H9 (cell line): ENCODE measurements around the gene SERTAD2. TPM values are rescaled to one million over a fixed set of nuclear protein-coding genes. Genes with fewer than 3 reads are reported as not detected.

Experiments
- DNase-seq: peaks from one replicate; pipeline ENCODE4 v3.0.0-alpha.2; 2017
- H2AFZ ChIP-seq: one replicate; pipeline ENCODE4 v1.6.1; 2013; ENCODE audit warnings: mild to moderate bottlenecking, low read length, control low read depth, moderate library complexity
- H2AK5ac ChIP-seq: 2 replicates; pipeline ENCODE4 v1.6.1; 2013; ENCODE audit warnings: low read length, control low read depth, mixed read lengths; ENCODE audit not compliant: insufficient read length
- H2BK120ac ChIP-seq: one replicate; pipeline ENCODE4 v1.6.1; 2013; ENCODE audit warnings: low read depth, mild to moderate bottlenecking, low read length, control low read depth, inconsistent platforms; ENCODE audit not compliant: poor library complexity, severe bottlenecking
- H2BK12ac ChIP-seq: 2 replicates; pipeline ENCODE4 v1.6.1; 2013; ENCODE audit warnings: low read length, control low read depth, mixed read lengths, low read depth; ENCODE audit not compliant: insufficient read length
- H2BK15ac ChIP-seq: 2 replicates; pipeline ENCODE4 v1.6.1; 2013; ENCODE audit warnings: low read depth, low read length, control low read depth
- H2BK20ac ChIP-seq: one replicate; pipeline ENCODE4 v1.6.1; 2013; ENCODE audit warnings: low read depth, mild to moderate bottlenecking, low read length, control low read depth, inconsistent platforms; ENCODE audit not compliant: poor library complexity, severe bottlenecking
- H2BK5ac ChIP-seq: 2 replicates; pipeline ENCODE4 v1.6.1; 2013; ENCODE audit warnings: low read length, control low read depth, mixed read lengths; ENCODE audit not compliant: insufficient read length
- H3K14ac ChIP-seq: 2 replicates; pipeline ENCODE4 v1.6.1; 2013; ENCODE audit warnings: low read length, control low read depth; ENCODE audit not compliant: insufficient read depth
- H3K18ac ChIP-seq: 2 replicates; pipeline ENCODE4 v1.6.1; 2013; ENCODE audit warnings: low read depth, mild to moderate bottlenecking, mixed read lengths, low read length, control low read depth; ENCODE audit not compliant: insufficient read length
- H3K23ac ChIP-seq: 2 replicates; pipeline ENCODE4 v1.6.1; 2013; ENCODE audit warnings: low read length, control low read depth, mixed read lengths, low read depth; ENCODE audit not compliant: insufficient read length
- H3K23me2 ChIP-seq: 2 replicates; pipeline ENCODE4 v1.6.1; 2013; ENCODE audit warnings: low read depth, mild to moderate bottlenecking, mixed read lengths, low read length, control low read depth; ENCODE audit not compliant: insufficient read length, poor library complexity, severe bottlenecking
- H3K27ac ChIP-seq: 2 replicates; pipeline ENCODE4 v1.5.1; 2013; ENCODE audit warnings: low read length, control low read depth, mixed read lengths, low read depth; ENCODE audit not compliant: insufficient read length
- H3K27me3 ChIP-seq: 2 replicates; pipeline ENCODE4 v1.6.1; 2013; ENCODE audit warnings: low read length, control low read depth, inconsistent platforms; ENCODE audit not compliant: insufficient read depth
- H3K4ac ChIP-seq: 2 replicates; pipeline ENCODE4 v1.6.1; 2013; ENCODE audit warnings: low read depth, mild to moderate bottlenecking, control low read depth, inconsistent platforms, low read length, moderate library complexity
- H3K4me1 ChIP-seq: 2 replicates; pipeline ENCODE4 v1.6.1; 2013; ENCODE audit warnings: low read length, control low read depth, inconsistent platforms; ENCODE audit not compliant: insufficient read depth
- H3K4me2 ChIP-seq: 2 replicates; pipeline ENCODE4 v1.6.1; 2013; ENCODE audit warnings: low read length, control low read depth, mixed read lengths; ENCODE audit not compliant: insufficient read length, insufficient read depth
- H3K56ac ChIP-seq: 2 replicates; pipeline ENCODE4 v1.6.1; 2013; ENCODE audit warnings: low read depth, mild to moderate bottlenecking, mixed read lengths, low read length, control low read depth; ENCODE audit not compliant: insufficient read length
- H3K79me1 ChIP-seq: 2 replicates; pipeline ENCODE4 v1.6.1; 2013; ENCODE audit warnings: low read depth, mild to moderate bottlenecking, moderate library complexity, low read length, control low read depth, inconsistent platforms; ENCODE audit not compliant: insufficient read depth, poor library complexity, severe bottlenecking
- H3K79me2 ChIP-seq: 2 replicates; pipeline ENCODE4 v1.6.1; 2013; ENCODE audit warnings: low read length, control low read depth, inconsistent platforms; ENCODE audit not compliant: insufficient read depth
- H3K9ac ChIP-seq: 2 replicates; pipeline ENCODE4 v1.6.1; 2013; ENCODE audit warnings: low read length, control low read depth, mixed read lengths; ENCODE audit not compliant: insufficient read length; ENCODE audit errors: extremely low read depth
- H3K9me3 ChIP-seq: one replicate; pipeline ENCODE4 v1.6.1; 2013; ENCODE audit warnings: low read depth, low read length, inconsistent platforms; ENCODE audit not compliant: control insufficient read depth
- H3T11ph ChIP-seq: one replicate; pipeline ENCODE4 v1.6.1; 2013; ENCODE audit warnings: mild to moderate bottlenecking, low read length, control low read depth, inconsistent platforms
- H4K20me1 ChIP-seq: one replicate; pipeline ENCODE4 v1.6.1; 2013; ENCODE audit not compliant: control insufficient read depth, insufficient read length, insufficient read depth
- H4K5ac ChIP-seq: 2 replicates; pipeline ENCODE4 v1.6.1; 2013; ENCODE audit warnings: low read depth, mild to moderate bottlenecking, mixed read lengths, low read length, control low read depth; ENCODE audit not compliant: insufficient read length
- H4K8ac ChIP-seq: replicated peaks from 2 replicates; pipeline ENCODE4 v1.6.1; 2013; ENCODE audit warnings: low read length, control low read depth, mixed read lengths, low read depth; ENCODE audit not compliant: insufficient read length
- H4K91ac ChIP-seq: 2 replicates; pipeline ENCODE4 v1.6.1; 2013; ENCODE audit warnings: low read depth, mild to moderate bottlenecking, moderate library complexity, mixed read lengths, low read length, control low read depth; ENCODE audit not compliant: insufficient read length
- H3K27ac Mint-ChIP-seq, 3 experiments: 2 replicates in 2 of 3; 3 replicates in 1 of 3; pipeline ENCODE4 v1.8.0; 2020 to 2021; ENCODE audit warnings: mixed read lengths in 3 of 3, mild to moderate bottlenecking in 1 of 3, moderate library complexity in 1 of 3
- H3K27me3 Mint-ChIP-seq: 2 replicates; pipeline ENCODE4 v1.8.0; 2021; ENCODE audit warnings: low read depth, mild to moderate bottlenecking, moderate library complexity, mixed read lengths
- H3K36me3 Mint-ChIP-seq, 3 experiments: 2 replicates in 2 of 3; 3 replicates in 1 of 3; pipeline ENCODE4 v1.8.0; 2020 to 2021; ENCODE audit warnings: low read depth in 3 of 3, mixed read lengths in 3 of 3; ENCODE audit not compliant: insufficient read depth in 1 of 3
- H3K4me1 Mint-ChIP-seq, 2 experiments: 2 replicates each; pipeline ENCODE4 v1.8.0; 2020; ENCODE audit warnings: mixed read lengths in 2 of 2
- H3K4me3 Mint-ChIP-seq, 2 experiments: 2 replicates in 1 of 2; 3 replicates in 1 of 2; pipeline ENCODE4 v1.8.0; 2020 to 2021; ENCODE audit warnings: mild to moderate bottlenecking in 2 of 2, mixed read lengths in 2 of 2, moderate library complexity in 1 of 2
- H3K9me3 Mint-ChIP-seq, 2 experiments: 2 replicates in 1 of 2; 3 replicates in 1 of 2; pipeline ENCODE4 v1.8.0; 2020; ENCODE audit warnings: mild to moderate bottlenecking in 2 of 2, mixed read lengths in 2 of 2, moderate library complexity in 1 of 2
- WGBS: extraction: QIAGEN DNeasy Blood & Tissue Kit; methylation state at CpG from one replicate; pipeline ENCODE4 v1.1.7; 2013; ENCODE audit warnings: missing lambda C conversion rate, low lambda C conversion rate, mixed read lengths; ENCODE audit not compliant: insufficient read length; ENCODE audit errors: extremely low coverage; 5-methylcytosine and 5-hydroxymethylcytosine counted together
- total RNA-seq: library from RNA; stranded (reverse); gene quantifications from 2 replicates; pipeline ENCODE4 v1.2.1, GENCODE V29; 2021
- TF ChIP-seq, protein P1 (sequence below): fragments of 200-600 bp; sonication (generic); conservative IDR thresholded peaks from 3 replicates; pipeline ENCODE4 v1.8.0; 2021; ENCODE audit warnings: antibody characterized with exemption, mild to moderate bottlenecking

The SERTAD2 gene
- total RNA-seq, 1 experiment from 2014 or later: 3.5 TPM

DNA sequence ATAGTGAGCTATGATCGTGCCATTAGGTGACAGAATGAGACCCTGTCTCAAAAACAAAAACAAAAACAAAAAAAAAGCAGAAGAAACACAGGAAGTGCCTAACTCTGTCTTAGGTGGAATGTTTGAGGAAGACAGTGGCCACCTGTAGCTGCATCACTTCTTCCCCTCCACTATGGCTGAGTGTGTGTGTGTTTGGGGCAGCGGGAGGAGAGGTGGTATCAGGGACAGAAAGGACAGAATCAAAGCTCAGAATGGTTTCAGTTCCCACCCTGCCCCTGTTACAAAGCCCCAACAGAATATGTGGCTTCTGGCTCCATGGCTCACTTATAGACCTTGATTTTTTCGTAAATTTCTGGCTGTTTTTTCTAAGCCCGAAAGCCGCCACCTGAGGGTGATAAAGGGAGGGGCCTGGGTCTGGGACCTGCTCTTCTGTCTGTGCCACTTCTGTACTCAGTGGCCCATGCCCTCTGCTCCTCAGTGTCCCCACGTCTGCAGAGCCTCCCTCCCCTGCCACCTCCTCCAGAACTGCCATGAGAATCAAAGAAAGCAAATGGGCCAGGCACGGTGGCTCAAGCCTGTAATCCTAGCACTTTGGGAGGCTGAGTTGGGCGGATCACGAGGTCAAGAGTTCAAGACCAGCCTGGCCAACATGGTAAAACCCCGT lies 27.4 kb downstream of the SERTAD2 start:
- Histone ChIP-seq H3K4me1 (no peaks in the 10 kb centered on the region), H3K56ac (no peak overlapping the region), H2BK12ac (no peak overlapping the region), H3K23me2 (no peaks in the 10 kb centered on the region), H2BK20ac (no peak overlapping the region), H3K18ac (no peak overlapping the region), H3K4me2 (no peak overlapping the region), H3K4ac (no peak overlapping the region), H3T11ph (no peak overlapping the region), H3K23ac (no peak overlapping the region), H3K79me2 (no peaks in the 10 kb centered on the region), H2BK120ac (no peak overlapping the region), H2AK5ac (no peak overlapping the region), H4K8ac (no peak overlapping the region), H4K91ac (no peak overlapping the region), H3K27ac (no peak overlapping the region), H4K5ac (no peak overlapping the region), H2BK15ac (no peak overlapping the region), H3K14ac (no peak overlapping the region), H3K27me3 (no peaks in the 10 kb centered on the region), H3K9ac (no peak overlapping the region), H2AFZ (no peak overlapping the region), H2BK5ac (no peak overlapping the region), H3K79me1 (no peaks in the 10 kb centered on the region), H3K9me3 (no peaks in the 10 kb centered on the region), H4K20me1 (no peaks in the 10 kb centered on the region)
- Mint-ChIP-seq H3K27me3 (peaks cover 4% of the 10 kb centered on the region), H3K36me3 (peaks cover 0 to 6% (median 0%) of the 10 kb centered on the region in 3 experiments; a peak in 1 of 7 replicates), H3K27ac (no peak overlapping the region), H3K9me3 (no peaks in the 10 kb centered on the region), H3K4me1 (peaks cover 27 to 50% of the 10 kb centered on the region in 2 experiments), H3K4me3 (no peak overlapping the region)
- TF ChIP-seq, protein P1, sequence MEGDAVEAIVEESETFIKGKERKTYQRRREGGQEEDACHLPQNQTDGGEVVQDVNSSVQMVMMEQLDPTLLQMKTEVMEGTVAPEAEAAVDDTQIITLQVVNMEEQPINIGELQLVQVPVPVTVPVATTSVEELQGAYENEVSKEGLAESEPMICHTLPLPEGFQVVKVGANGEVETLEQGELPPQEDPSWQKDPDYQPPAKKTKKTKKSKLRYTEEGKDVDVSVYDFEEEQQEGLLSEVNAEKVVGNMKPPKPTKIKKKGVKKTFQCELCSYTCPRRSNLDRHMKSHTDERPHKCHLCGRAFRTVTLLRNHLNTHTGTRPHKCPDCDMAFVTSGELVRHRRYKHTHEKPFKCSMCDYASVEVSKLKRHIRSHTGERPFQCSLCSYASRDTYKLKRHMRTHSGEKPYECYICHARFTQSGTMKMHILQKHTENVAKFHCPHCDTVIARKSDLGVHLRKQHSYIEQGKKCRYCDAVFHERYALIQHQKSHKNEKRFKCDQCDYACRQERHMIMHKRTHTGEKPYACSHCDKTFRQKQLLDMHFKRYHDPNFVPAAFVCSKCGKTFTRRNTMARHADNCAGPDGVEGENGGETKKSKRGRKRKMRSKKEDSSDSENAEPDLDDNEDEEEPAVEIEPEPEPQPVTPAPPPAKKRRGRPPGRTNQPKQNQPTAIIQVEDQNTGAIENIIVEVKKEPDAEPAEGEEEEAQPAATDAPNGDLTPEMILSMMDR: no peak
- WGBS: no CpG with 5 or more reads among the region's 10 CpGs
- no peak for DNase-seq
